HCT116 (cell line): Measurements from ENCODE around the gene OLFML3.
"Not testable (repeated sequence)": the region's sequence is repeated elsewhere in the genome, so short reads cannot be mapped to it uniquely, and the experiment has no call there.

Experiments used
- CEBPB ChIP-seq: IDR thresholded peaks from 2 replicates; pipeline ENCODE4 v1.6.1; 2012; ENCODE audit warnings: low read depth
- CTCF ChIP-seq, 3 experiments: fragments of 200-600 bp in 1 of 3; sonication (generic) in 1 of 3; IDR thresholded peaks in 2 of 3; conservative IDR thresholded peaks in 1 of 3; 2 replicates each; pipeline ENCODE4 v1.5.1; 2012 to 2017; ENCODE audit warnings: low read depth in 2 of 3, low read length in 2 of 3, antibody characterized with exemption in 1 of 3, borderline replicate concordance in 1 of 3, control low read depth in 1 of 3, mild to moderate bottlenecking in 1 of 3, mixed read lengths in 1 of 3, mixed run types in 1 of 3, moderate library complexity in 1 of 3; ENCODE audit not compliant: insufficient read depth in 1 of 3
- MAX ChIP-seq: IDR thresholded peaks from 2 replicates; pipeline ENCODE4 v1.6.1; 2012
- POLR2A ChIP-seq: IDR thresholded peaks from 2 replicates; pipeline ENCODE4 v1.7.0; 2011; ENCODE audit warnings: borderline replicate concordance; ENCODE audit not compliant: insufficient read depth, insufficient read length; ENCODE audit errors: extremely low read depth
- POLR2AphosphoS5 ChIP-seq: IDR thresholded peaks from 2 replicates; pipeline ENCODE4 v1.6.1; 2011; ENCODE audit warnings: mild to moderate bottlenecking, low read depth, low read length, moderate library complexity
- SP1 ChIP-seq: IDR thresholded peaks from 2 replicates; pipeline ENCODE4 v1.6.1; 2012; ENCODE audit warnings: low read depth

- TF ChIP-seq POLR2A; POLR2AphosphoS5; SP1; CTCF (IDR thresholded peaks at IDR 0.05 in 2 of 3, conservative IDR thresholded peaks at IDR 0.05 in 1 of 3; ENCODE audit: borderline replicate concordance in 1 of 3, insufficient read depth in 1 of 3, low read depth in 2 of 3, low read length in 2 of 3); CEBPB; MAX: not testable (repeated sequence)
Observed at GRCh38 chr1:113948151-113948550, 31.1 kb upstream of the OLFML3 start.
